Testis (tissue), 3 donors: ENCODE measurements around the gene PTP4A1. TPM values are rescaled to one million over a fixed set of nuclear protein-coding genes. Genes with fewer than 3 reads are reported as not detected.

Experiments used
- DNase-seq: peaks from one replicate; pipeline ENCODE4 v3.0.0-alpha.2; 2019
- H3K27ac ChIP-seq, 2 donors: fragments of 200-600 bp; sonication (generic); one replicate each; pipeline ENCODE4 v1.5.1; 2019
- H3K27me3 ChIP-seq: fragments of 200-600 bp; sonication (generic); one replicate; pipeline ENCODE4 v1.5.1; 2019
- H3K36me3 ChIP-seq: fragments of 200-600 bp; sonication (generic); one replicate; pipeline ENCODE4 v1.5.1; 2017; ENCODE audit warnings: low read depth; ENCODE audit errors: missing control alignments
- H3K4me1 ChIP-seq: fragments of 200-600 bp; sonication (generic); one replicate; pipeline ENCODE4 v1.5.1; 2019
- H3K4me3 ChIP-seq, 2 donors: fragments of 200-600 bp; sonication (generic); one replicate each; pipeline ENCODE4 v1.5.1; 2017 to 2019
- H3K9me3 ChIP-seq: fragments of 200-600 bp; sonication (generic); one replicate; pipeline ENCODE4 v1.5.1; 2017
- CTCF ChIP-seq, 3 experiments: fragments of 450-650 bp in 2 of 3; fragments of 200-600 bp in 1 of 3; sonication (generic) in 1 of 3; IDR thresholded peaks; one replicate each; pipeline ENCODE4 v1.5.1; 2016 to 2019; ENCODE audit warnings: antibody characterized with exemption in 3 of 3, mild to moderate bottlenecking in 2 of 3, moderate library complexity in 1 of 3
- POLR2A ChIP-seq: fragments of 450-650 bp; IDR thresholded peaks from one replicate; pipeline ENCODE4 v1.6.1; 2017; ENCODE audit warnings: antibody characterized with exemption, mild to moderate bottlenecking, moderate library complexity
- WGBS, 2 donors: methylation state at CpG; one replicate each; pipeline ENCODE4 v1.1.5; 2018; 5-methylcytosine and 5-hydroxymethylcytosine counted together
- intact Hi-C: fragments of 100-400 bp; cut with DNase I; formaldehyde crosslinking; loops from one replicate; pipeline ENCODE4 v1.15.1; 2023; ENCODE audit warnings: low total_unique reads
- polyA plus RNA-seq: library from polyadenylated mRNA; stranded (reverse); fragments of 350-450 nt; fragmentation: Illumina TruSeq; extraction: RNeasy Lipid Tissue Mini Kit (QIAGEN cat#74804); gene quantifications from one replicate; pipeline ENCODE4 v1.2.3, GENCODE V29; 2014; ENCODE audit warnings: low read depth, low replicate concordance; ENCODE audit not compliant: insufficient read depth
- total RNA-seq, 2 donors: library from RNA; depleted of rRNA; stranded (reverse); fragments of >200 nt; gene quantifications; one replicate each; pipeline ENCODE4 v1.2.3, GENCODE V29; 2016

The PTP4A1 gene
- total and polyA plus RNA-seq, 3 donors from 2014 or later: 39.6 to 83.5 (median 74.9) TPM

GRCh38 chr6:63533952-63534351, 38.3 kb upstream of the PTP4A1 start:
- no peaks in the 10 kb centered on the region for H3K4me1 ChIP-seq
- H3K27ac ChIP-seq: no peak overlapping the region
- TF ChIP-seq POLR2A (no peak), CTCF (IDR thresholded peaks at IDR 0.05) (no peak)
- no peaks in the 10 kb centered on the region for H3K36me3 ChIP-seq
- no peak overlapping the region for H3K4me3 ChIP-seq
- no peak for DNase-seq
- intact Hi-C loops: no loop called here
- no peaks in the 10 kb centered on the region for H3K27me3 ChIP-seq
- no peaks in the 10 kb centered on the region for H3K9me3 ChIP-seq
- WGBS, 2 donors: 90 to 91% methylated on average over 4 of the region's 4 CpGs

- no peak for DNase-seq
- Histone ChIP-seq H3K9me3 (no peaks in the 10 kb centered on the region), H3K4me3 (no peak overlapping the region), H3K27me3 (no peaks in the 10 kb centered on the region), H3K36me3 (no peaks in the 10 kb centered on the region), H3K27ac (no peak overlapping the region), H3K4me1 (no peaks in the 10 kb centered on the region)
- TF ChIP-seq CTCF (IDR thresholded peaks at IDR 0.05): no peak
- TF ChIP-seq POLR2A: no peak
- whole genome bisulfite sequencing, 2 donors: 60 to 64% methylated on average over 9 of the region's 9 CpGs
- intact Hi-C loops: no loop called here
Observed at GRCh38 chr6:63537201-63537958, 34.9 kb upstream of the PTP4A1 start.

GRCh38 chr6:63537959-63538300, 34.4 kb upstream of the PTP4A1 start:
- TF ChIP-seq POLR2A: no peak
- no peak for TF ChIP-seq CTCF (IDR thresholded peaks at IDR 0.05)
- Histone ChIP-seq H3K9me3 (no peaks in the 10 kb centered on the region), H3K4me1 (no peaks in the 10 kb centered on the region), H3K27ac (no peak overlapping the region), H3K36me3 (no peaks in the 10 kb centered on the region), H3K27me3 (no peaks in the 10 kb centered on the region), H3K4me3 (no peak overlapping the region)
- no peak for DNase-seq
- intact Hi-C loops: no loop called here

- intact Hi-C loops: no loop called here
- Histone ChIP-seq H3K4me3 (no peak overlapping the region), H3K36me3 (no peaks in the 10 kb centered on the region), H3K4me1 (no peaks in the 10 kb centered on the region), H3K9me3 (no peaks in the 10 kb centered on the region), H3K27ac (no peak overlapping the region), H3K27me3 (no peaks in the 10 kb centered on the region)
- TF ChIP-seq POLR2A: no peak
- DNase-seq: no peak
- WGBS, 2 donors: 82 to 97% methylated on average over 1 of the region's 1 CpG
Observed at GRCh38 chr6:63538550-63538949, 33.7 kb upstream of the PTP4A1 start.

GRCh38 chr6:63543001-63543400, 29.3 kb upstream of the PTP4A1 start:
- DNase-seq: no peak
- H3K4me3 ChIP-seq: no peak overlapping the region
- H3K27ac ChIP-seq: no peak overlapping the region
- no peaks in the 10 kb centered on the region for H3K36me3 ChIP-seq
- H3K27me3 ChIP-seq: no peaks in the 10 kb centered on the region
- intact Hi-C loops: no loop called here
- no peaks in the 10 kb centered on the region for H3K4me1 ChIP-seq
- no peaks in the 10 kb centered on the region for H3K9me3 ChIP-seq
- no peak for TF ChIP-seq CTCF (IDR thresholded peaks at IDR 0.05)
- no peak for TF ChIP-seq POLR2A
- 61 to 69% methylated on average over 1 of the region's 1 CpG for WGBS, 2 donors
